GM21381 (cell line): Measurements from ENCODE around the gene ANP32A.
"Not testable (repeated sequence)": the region's sequence is repeated elsewhere in the genome, so short reads cannot be mapped to it uniquely, and the experiment has no call there.

Experiments used
- ATAC-seq: cut with Tn5 transposase; IDR thresholded peaks from one replicate; pipeline ENCODE4 v1.9.1; 2021; ENCODE audit warnings: mild to moderate bottlenecking, moderate library complexity; ENCODE audit not compliant: unreplicated experiment

Gene ANP32A

DNA sequence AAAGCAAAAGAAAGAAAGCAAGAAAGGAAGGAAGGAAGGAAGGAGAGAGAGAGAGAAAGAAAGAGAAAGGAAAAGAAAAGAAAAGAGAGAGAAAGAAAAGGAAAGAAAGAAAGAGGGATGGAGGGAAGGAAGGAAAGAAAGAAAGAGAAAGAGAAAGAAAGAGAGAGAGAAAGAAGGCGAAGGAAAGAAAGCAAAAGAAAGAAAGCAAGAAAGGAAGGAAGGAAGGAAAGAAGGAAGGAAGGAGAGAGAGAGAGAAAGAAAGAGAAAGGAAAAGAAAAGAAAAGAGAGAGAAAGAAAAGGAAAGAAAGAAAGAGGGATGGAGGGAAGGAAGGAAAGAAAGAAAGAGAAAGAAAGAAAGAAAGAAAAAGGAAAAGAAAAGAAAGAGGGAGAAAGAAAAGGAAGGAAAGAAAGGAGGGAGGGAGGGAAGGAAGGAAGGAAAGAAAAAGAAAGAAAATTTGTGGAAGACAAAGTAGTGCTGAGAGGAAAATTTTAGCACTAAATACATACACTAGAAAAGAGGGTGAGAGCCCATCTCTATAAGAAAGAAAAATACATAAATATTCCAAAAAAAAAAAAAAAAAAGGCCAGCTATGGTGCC lies 60.6 kb downstream of the ANP32A start:
- not testable (repeated sequence) for ATAC-seq

DNA sequence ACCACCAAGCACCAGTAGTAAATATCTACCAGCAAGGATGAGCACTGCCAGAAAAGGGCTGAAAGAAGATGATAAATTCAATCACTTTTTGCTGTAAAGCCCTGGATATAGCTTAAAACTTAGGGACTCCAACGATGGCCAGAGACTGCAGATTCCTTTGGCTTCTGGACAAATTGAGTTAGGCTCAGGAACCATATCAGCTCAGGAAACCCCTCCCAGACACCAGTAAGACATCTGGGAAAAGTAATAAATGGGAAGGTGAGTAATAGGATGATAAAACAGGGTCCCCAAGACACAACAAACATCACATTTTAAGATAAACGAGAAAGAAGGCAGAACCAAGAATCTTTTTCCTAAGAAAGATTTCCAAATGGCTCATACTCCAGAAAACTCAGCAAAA lies 65.0 kb downstream of the ANP32A start:
- no peak for ATAC-seq

DNA sequence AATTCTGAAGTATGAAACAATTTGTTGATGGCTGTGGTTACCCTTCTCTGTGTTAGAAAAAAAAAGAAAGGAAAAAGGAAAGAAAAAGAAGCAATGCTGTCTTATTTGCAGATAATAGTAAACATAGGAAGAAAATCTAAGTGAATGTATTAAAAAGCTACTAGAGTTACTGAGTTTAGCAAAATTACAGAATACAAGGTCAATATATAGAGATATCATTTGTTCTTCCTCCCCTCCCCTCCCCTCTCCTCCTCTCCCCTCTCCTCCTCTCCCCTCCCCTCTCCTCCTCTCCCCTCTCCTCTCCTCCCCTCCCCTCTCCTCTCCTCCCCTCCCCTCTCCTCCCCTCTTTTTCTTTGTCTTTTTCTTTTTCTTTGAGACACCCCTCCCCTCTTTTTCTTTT lies 69.1 kb downstream of the ANP32A start:
- ATAC-seq: no peak

DNA sequence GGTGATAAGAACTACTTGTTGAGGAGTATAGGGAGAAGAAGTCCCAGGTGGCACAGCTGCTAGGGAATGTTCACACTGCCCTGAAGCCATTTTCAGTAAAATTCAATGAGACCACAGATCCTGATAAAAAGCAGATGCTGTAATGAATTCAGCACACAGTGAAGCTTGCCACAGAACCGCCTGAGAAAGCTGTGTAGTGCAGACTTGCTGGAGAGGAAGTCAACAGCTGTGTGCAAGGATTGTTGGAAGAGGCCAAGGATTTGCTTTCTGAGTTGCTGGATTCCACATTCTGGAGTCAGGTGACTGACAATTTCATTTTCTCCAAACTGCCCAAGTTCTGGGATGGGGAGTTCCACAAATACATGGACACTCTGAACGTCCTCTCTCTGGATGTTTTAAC lies 70.9 kb downstream of the ANP32A start:
- no peak for ATAC-seq

DNA sequence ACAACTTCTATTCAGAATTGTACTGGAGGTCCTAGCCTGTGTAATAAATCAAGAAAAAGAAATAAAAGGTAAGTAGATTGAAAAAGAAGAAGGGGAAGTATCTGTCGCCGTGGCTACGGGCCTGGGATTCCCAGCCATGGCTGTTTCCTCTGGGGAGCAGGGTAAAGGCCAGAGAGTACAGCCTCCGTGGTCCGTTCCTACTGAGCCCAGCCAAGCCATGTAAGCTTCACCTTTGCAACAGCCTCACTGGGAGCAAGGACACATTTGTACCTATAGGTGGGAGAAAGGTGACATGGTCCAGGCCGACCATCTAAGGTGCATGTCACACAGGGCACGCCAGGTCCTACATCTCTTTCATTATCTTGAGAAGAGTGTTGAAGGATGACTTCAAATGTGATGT lies 71.3 kb downstream of the ANP32A start:
- no peak for ATAC-seq

DNA sequence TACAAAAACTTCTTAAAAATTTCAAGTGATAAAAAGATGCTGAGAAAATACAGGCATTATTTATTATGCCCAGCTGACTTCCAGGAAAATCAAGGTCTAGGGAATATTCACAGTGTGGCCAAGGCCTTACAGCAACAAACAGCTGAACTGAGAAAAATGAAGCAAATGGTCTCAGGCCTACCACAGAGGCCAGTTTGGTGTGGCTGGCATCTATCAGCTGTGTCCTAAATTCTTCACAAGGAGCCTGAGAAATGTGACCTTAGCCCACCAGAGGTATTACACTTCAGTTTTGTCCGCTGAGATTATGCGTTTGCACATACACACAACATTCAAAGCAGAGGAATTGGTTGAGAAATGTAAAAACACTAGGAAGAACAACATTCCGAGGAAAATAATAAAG lies 77.4 kb downstream of the ANP32A start:
- ATAC-seq: no peak

DNA sequence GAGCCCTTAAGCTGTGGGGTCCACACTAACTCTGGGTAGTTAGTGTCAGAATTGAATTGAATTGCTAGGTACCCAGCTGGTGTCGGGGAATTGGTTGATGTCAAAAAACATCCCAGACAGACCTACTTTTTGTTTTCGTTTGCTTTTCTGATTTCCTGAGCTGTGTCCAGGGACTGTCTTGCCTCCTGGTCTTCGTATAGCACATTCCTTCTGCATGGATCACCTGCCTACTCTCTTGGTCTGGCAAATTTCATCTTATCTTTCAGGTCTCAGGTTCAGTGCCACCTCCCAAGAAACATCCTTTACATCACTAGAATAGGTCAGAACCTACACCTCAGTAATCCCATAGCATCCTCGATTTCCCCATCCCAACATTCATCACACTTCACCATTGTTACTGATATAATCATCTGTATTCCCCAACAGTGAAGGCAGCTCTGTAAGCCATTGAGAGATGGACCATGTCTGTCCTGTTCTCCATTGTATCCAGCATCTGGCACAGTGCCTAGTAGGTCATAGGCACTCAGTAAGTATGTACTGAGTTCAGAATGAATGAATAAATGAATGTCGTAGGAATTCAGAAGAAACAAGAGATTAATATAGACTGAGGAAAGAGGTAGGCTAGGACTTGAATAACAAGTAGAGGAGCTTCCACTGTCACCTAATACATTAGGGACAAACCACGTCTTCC lies 81.2 kb downstream of the ANP32A start:
- ATAC-seq: no peak

DNA sequence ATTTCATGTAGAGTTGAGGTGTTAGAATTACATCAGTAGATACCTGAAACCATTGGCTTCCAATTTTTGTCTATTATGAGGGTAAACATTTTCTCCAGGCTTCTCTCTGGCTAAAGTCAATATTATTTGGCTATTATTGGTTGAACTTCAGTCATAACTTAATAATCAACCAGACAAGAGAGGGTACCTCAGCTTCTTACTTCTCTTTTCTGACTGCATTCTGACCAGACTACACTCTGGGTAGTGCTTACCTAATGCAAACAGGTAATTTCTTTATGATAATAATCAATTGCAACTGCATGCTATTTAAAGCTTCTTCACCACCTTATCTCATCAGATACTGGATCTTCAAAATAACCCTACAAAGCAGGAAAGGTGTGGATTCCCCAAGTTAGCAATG lies 85.1 kb downstream of the ANP32A start:
- ATAC-seq: no peak

DNA sequence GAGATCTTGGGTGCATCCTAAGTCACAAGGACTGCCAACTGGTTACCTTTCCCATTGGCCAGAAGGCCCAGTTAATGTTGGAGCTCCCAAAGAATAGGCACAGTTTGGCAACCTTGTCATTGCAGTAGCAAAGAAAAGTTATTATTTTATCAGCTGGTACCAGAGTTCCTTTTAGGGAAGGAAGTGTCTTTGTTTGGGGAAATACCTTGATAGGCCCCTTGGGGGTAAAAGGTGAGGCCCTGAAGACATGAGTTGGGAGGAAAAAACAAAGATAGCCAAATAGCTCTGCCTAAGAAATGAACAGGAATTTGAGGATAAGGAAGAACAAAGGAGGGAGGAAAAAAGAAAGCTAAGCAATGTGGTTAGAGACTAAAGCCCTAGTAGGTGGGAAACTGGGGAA lies 85.8 kb downstream of the ANP32A start:
- ATAC-seq: no peak

DNA sequence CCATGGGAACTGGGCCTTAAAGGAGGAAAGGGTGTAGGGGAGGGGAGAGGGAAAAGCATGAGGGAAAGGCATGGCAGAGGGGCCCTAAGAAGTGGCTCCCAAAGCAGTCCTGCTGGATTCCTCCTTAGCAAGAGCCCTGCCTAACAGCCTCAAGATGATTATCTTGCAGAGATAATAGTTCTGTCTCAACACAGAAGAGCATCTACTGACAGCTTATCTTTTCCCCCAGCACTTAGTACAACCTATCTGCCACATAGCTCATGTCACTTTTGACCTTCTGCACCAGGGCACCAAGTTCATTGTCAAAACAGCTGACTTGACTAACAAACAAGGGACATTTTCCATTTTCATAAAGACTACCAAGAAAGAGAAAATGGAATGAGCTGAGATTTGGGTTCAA lies 86.3 kb downstream of the ANP32A start:
- no peak for ATAC-seq

DNA sequence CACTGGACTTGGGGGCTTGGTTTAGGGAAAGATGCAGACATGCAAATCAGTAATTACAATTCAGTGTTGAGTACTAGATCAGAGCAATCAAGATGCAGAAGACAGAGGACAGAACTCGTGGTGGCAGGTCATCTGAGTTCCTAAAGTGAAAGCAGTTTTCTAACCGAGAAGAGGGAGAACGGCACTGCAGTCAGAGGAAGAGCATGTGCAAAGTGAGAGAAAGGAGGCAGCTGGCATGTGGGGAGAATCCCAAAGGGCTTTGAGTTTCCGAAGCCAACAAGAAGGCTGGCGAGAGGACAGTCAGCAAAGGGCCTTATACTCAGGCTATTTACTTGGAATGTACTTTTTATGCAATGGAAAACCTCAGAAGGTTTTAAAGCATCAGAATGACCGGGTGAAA lies 87.0 kb downstream of the ANP32A start:
- ATAC-seq: no peak

DNA sequence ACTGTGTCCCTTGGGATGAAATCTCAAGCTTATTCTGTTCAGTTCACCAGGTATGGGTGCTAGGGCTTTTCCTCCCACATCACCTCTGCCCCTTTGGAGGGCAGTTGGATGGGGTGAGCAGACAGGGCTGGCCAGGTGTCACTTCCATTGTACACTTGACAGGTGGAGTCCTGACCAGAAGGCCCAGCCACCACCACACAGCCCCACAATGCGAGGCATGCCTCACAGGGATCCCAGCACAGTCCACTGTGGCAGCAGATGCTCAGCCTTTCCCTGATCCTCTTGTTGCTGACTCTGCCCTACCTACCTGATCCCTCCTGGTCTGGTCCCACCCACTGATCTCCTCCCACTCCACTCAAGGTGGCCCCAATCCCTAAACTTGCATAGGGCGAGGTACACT lies 88.2 kb downstream of the ANP32A start:
- no peak for ATAC-seq

DNA sequence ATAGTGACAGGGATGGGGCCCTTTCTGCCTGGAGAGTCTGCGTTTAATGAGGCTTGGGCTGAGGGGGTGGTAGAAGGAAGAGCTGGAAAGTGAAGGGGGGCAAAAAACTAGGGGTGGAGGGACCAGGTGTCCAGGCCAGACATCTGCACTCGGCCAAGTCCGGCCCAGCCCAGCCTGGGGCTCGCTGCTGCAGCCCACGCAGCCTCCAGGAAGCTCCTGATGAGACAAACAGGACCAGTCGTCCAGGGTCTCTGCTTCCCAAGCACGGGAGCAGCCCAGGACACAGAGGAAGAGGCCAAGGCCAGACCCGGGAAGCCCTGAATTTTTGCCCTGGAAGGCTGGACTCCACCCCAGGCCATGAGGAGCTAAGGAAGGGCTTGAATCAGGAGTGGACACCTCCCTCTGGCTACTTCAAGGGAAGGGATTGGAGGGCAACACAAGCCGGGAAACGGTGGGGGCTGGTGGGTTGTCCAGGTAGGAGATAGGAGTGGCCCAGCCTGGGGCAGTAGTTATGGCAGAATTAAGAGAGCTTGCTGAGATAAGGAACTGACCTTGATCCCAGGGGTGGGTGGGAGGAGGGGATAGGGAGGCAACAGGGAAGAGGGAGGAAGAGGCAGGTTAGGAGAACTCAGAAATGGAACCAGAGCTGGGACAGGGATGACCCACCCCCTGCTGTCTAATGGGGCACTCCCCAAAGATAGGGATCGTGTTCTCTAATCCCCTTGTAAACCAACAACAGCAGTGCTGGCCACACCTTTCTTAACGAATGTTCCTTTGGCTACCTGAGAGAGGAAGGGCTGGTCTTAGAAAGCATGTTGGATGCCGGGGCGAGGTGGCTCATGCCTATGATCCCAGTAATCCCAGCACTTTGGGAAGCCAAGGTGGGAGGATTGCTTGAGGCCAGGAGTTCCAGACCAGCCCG lies 89.5 kb downstream of the ANP32A start:
- ATAC-seq: no peak

DNA sequence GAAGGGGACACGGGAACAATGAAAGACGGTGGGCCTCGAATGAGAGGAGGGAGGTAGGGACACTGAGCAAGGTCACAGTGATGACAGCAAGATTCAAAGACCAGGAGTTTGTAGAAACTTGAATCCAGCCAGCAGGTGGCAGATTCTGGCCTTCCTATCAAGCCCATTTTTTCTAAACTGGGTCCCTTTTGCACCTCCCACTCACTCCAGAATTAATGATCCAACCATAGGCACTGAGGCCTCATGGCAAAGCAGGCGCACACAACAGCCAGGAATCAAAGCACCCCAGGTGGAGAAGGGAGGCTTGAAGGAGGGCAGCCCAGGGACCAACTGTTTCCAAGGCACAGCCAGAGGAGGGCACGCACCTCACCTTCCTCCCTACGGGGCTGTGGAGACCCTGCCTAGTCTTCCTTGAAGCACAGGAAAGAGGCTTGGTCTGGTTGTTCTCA lies 90.2 kb downstream of the ANP32A start:
- no peak for ATAC-seq

DNA sequence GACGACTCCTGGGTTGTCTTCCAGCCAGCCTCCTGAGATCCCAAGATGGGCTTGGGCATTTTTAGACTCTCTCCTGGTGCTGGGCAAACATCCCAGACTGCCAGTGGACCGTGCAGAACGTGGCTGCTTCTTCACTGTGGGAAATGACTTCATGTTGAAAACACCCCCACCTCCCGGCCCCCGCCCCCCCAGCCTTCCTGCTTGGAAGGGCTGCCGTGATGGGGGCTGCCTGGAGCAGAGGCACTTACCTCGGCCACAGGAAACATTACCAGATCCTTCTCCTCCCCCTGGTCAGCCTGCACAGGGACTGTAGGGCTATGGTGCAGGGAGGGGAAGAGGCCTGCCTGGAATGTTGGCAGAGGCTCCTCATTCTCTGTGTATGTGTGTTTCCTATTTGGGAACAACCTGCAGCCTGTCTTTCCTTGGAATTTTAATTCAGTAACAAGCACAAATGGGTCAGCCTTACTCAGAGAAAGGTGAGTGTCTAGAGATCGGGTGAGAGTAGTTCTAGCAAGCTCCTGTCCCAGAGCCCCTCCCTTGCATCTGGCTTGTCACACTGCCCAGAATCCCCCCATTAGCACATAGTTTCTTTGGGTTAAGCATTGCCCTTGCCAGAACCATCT lies 90.8 kb downstream of the ANP32A start:
- no peak for ATAC-seq
